Endothelial cell of umbilical vein (primary cell): Measurements from ENCODE around the gene CCDC157. TPM values are rescaled to one million over a fixed set of nuclear protein-coding genes. Genes with fewer than 3 reads are reported as not detected.
"Not testable (repeated sequence)": the region's sequence is repeated elsewhere in the genome, so short reads cannot be mapped to it uniquely, and the experiment has no call there.

Source experiments
- BruUV-seq: library from RNA; stranded (reverse); fragments of 400-500 nt; replicated peaks from 2 replicates; lab custom pipeline; 2021; lab: Mats Ljungman, UMichigan
- CTCF ChIA-PET: fragments of 300-600, 350-600 bp; sonication (Branson Sonifier 250); formaldehyde crosslinking; loops from one replicate; lab custom pipeline; 2021; ENCODE audit warnings: antibody characterized with exemption, inconsistent platforms; lab: Charles Lee
- POLR2A ChIA-PET: fragments of 300-600, 350-600 bp; sonication (Branson Sonifier 250); formaldehyde crosslinking; loops from one replicate; lab custom pipeline; 2021; ENCODE audit warnings: antibody characterized with exemption, inconsistent platforms; lab: Charles Lee
- DNase-seq: peaks from one replicate; pipeline ENCODE4 v3.0.0-alpha.2; 2011; ENCODE audit warnings: low read depth, low spot score
- FAIRE-seq: peaks from 2 replicates; lab custom pipeline; 2011; peaks lifted over from hg19 to GRCh38; lab: Jason Lieb, UNC
- H2AFZ ChIP-seq: 2 replicates; pipeline ENCODE4 v1.6.0; 2012; ENCODE audit warnings: low read depth, low read length, control low read depth, inconsistent platforms
- H3K27ac ChIP-seq: 2 replicates; pipeline ENCODE4 v1.5.1; 2011; ENCODE audit warnings: low read depth, mild to moderate bottlenecking, control low read depth, low read length, moderate library complexity; ENCODE audit not compliant: insufficient read depth
- H3K27me3 ChIP-seq, 2 experiments: 2 replicates each; pipeline versions ENCODE4 v1.6.0 to v1.6.1; 2011; ENCODE audit warnings: low read length in 2 of 2, mixed read lengths in 1 of 2; ENCODE audit not compliant: control insufficient read depth in 2 of 2, insufficient read depth in 2 of 2
- H3K36me3 ChIP-seq, 2 experiments: 2 replicates in 1 of 2; 3 replicates in 1 of 2; pipeline ENCODE4 v1.5.1; 2011; ENCODE audit warnings: low read length in 2 of 2, mild to moderate bottlenecking in 1 of 2, moderate library complexity in 1 of 2; ENCODE audit not compliant: control insufficient read depth in 2 of 2, insufficient read depth in 2 of 2; ENCODE audit errors: extremely low read depth in 1 of 2
- H3K4me1 ChIP-seq: 3 replicates; pipeline ENCODE4 v1.5.1; 2011; ENCODE audit warnings: mild to moderate bottlenecking, low read length; ENCODE audit not compliant: control insufficient read depth, insufficient read depth; ENCODE audit errors: extremely low read depth
- H3K4me2 ChIP-seq: 2 replicates; pipeline ENCODE4 v1.6.1; 2011; ENCODE audit warnings: low read length, control low read depth, mixed read lengths; ENCODE audit not compliant: insufficient read depth
- H3K4me3 ChIP-seq, 3 experiments: fragments of 200-600 bp in 1 of 3; sonication (generic), shearing (Covaris generic) in 1 of 3; replicated peaks in 1 of 3; 2 replicates each; pipeline ENCODE4 v1.5.1; 2011 to 2016; ENCODE audit warnings: control low read depth in 3 of 3, low read length in 3 of 3, mild to moderate bottlenecking in 2 of 3, inconsistent platforms in 1 of 3, low read depth in 1 of 3, moderate library complexity in 1 of 3; ENCODE audit not compliant: insufficient read depth in 1 of 3
- H3K79me2 ChIP-seq: 2 replicates; pipeline ENCODE4 v1.6.0; 2012; ENCODE audit warnings: low read length, inconsistent platforms; ENCODE audit not compliant: control insufficient read depth, insufficient read depth
- H3K9ac ChIP-seq: replicated peaks from 2 replicates; pipeline ENCODE3; 2011; ENCODE audit warnings: low read length, control low read depth; ENCODE audit not compliant: insufficient read depth; ENCODE audit errors: extremely low read depth
- H3K9me1 ChIP-seq: replicated peaks from 3 replicates; pipeline ENCODE4 v1.6.0; 2011; ENCODE audit warnings: mild to moderate bottlenecking, low read length; ENCODE audit not compliant: control insufficient read depth, insufficient read depth; ENCODE audit errors: extremely low read depth
- H3K9me3 ChIP-seq: replicated peaks from 2 replicates; pipeline ENCODE4 v1.5.1; 2012; ENCODE audit warnings: low read length, inconsistent platforms; ENCODE audit not compliant: control insufficient read depth, insufficient read depth
- H4K20me1 ChIP-seq: replicated peaks from 2 replicates; pipeline ENCODE3; 2011; ENCODE audit warnings: mild to moderate bottlenecking, low read length; ENCODE audit not compliant: control insufficient read depth, insufficient read depth; ENCODE audit errors: extremely low read depth
- CTCF ChIP-seq, 2 donors: IDR thresholded peaks; 1 replicate in 1 of 2; 2 replicates in 1 of 2; pipeline ENCODE4 v1.5.1; 2011; ENCODE audit warnings: low read length in 2 of 2, mild to moderate bottlenecking in 2 of 2, moderate library complexity in 2 of 2, control low read depth in 1 of 2, inconsistent platforms in 1 of 2, low read depth in 1 of 2; ENCODE audit not compliant: insufficient read depth in 1 of 2; ENCODE audit errors: extremely low read depth in 1 of 2
- EZH2 ChIP-seq: IDR thresholded peaks from 2 replicates; pipeline ENCODE4 v1.6.1; 2012; ENCODE audit warnings: borderline replicate concordance, low read depth, mild to moderate bottlenecking, moderate library complexity, low read length, inconsistent platforms; ENCODE audit not compliant: severe bottlenecking
- FOS ChIP-seq: IDR thresholded peaks from 2 replicates; pipeline ENCODE4 v1.6.1; 2011; ENCODE audit warnings: mild to moderate bottlenecking, low read length, moderate library complexity, borderline replicate concordance; ENCODE audit not compliant: insufficient read depth
- GATA2 ChIP-seq: IDR thresholded peaks from 2 replicates; pipeline ENCODE4 v1.7.0; 2011; ENCODE audit warnings: low read depth, mild to moderate bottlenecking, moderate library complexity, mixed read lengths, low read length; ENCODE audit not compliant: insufficient read length, insufficient read depth
- JUN ChIP-seq: IDR thresholded peaks from 2 replicates; pipeline ENCODE4 v1.6.1; 2011; ENCODE audit warnings: borderline replicate concordance, low read depth; ENCODE audit not compliant: insufficient read length, insufficient read depth
- MYC ChIP-seq: IDR thresholded peaks from one replicate; pipeline ENCODE4 v1.6.1; 2011; ENCODE audit warnings: mild to moderate bottlenecking, low read depth, low read length
- POLR2A ChIP-seq: IDR thresholded peaks from 2 replicates; pipeline ENCODE4 v1.6.1; 2012; ENCODE audit warnings: low read depth, mild to moderate bottlenecking, control low read depth, low read length
- POLR2AphosphoS5 ChIP-seq: IDR thresholded peaks from 2 replicates; pipeline ENCODE4 v1.6.1; 2012; ENCODE audit warnings: low read depth, mild to moderate bottlenecking, control low read depth, low read length, moderate library complexity; ENCODE audit not compliant: insufficient read depth
- dilution Hi-C: fragments of 300-500 bp; cut with MboI; formaldehyde crosslinking; loops from one replicate; pipeline ENCODE4 v1.15.0; 2019; ENCODE audit warnings: low sequenced_read_pairs; ENCODE audit not compliant: extremely low pct_ligation_motif_present
- intact Hi-C: fragments of 100-400 bp; cut with micrococcal nuclease; formaldehyde crosslinking; loops from one replicate; pipeline ENCODE4 v1.10.0; 2022
- polyA plus RNA-seq, 4 experiments: library from polyadenylated mRNA; depleted of rRNA in 3 of 4; stranded (reverse) in 3 of 4; unstranded in 1 of 4; fragments of >200 nt; gene quantifications; 2 replicates each; pipeline versions ENCODE4 v1.2.1 to v1.2.3, GENCODE V29; 2011 to 2012; ENCODE audit warnings: missing spikeins in 1 of 4
- total RNA-seq: library from RNA; stranded (reverse); gene quantifications from 2 replicates; pipeline ENCODE4 v1.2.3, GENCODE V29; 2021
- TF ChIP-seq, protein P1 (sequence below): IDR thresholded peaks from 2 replicates; pipeline ENCODE4 v1.6.1; 2011; ENCODE audit not compliant: insufficient read depth, insufficient read length

The CCDC157 gene
- total and polyA plus RNA-seq, 2 donors (not counting 3 experiments of a cell fraction or from before 2014, with no cell fraction given): 2.1 to 3.1 TPM

GRCh38 chr22:30402028-30402765 lies 45.4 kb downstream of the CCDC157 start:
- no peak overlapping the region for H3K4me2 ChIP-seq
- DNase-seq (no peak), FAIRE-seq (no peak)
- ChIA-PET POLR2A (interaction anchor here (0.7 kb wide), 1 partner anchor 29 kb away, joined by 3 read pairs; no protein-coding TSS in a partner anchor), CTCF (interaction anchor here (0.7 to 1.8 kb wide), 4 partner anchors 15 to 24 kb away, joined by 3 to 5 read pairs (median 4); partner anchors contain the start of gene RNF215)
- no peak overlapping the region for H3K9ac ChIP-seq
- H3K4me1 ChIP-seq: peaks cover 12% of the 10 kb centered on the region
- H3K9me3 ChIP-seq: no peaks in the 10 kb centered on the region
- intact Hi-C loops: no loop called here
- BruUV-seq: no TSS peak
- no peak overlapping the region for H3K27ac ChIP-seq
- H3K79me2 ChIP-seq: peaks cover 43% of the 10 kb centered on the region
- H3K36me3 ChIP-seq: peaks cover 3 to 19% of the 10 kb centered on the region in 2 experiments
- no peaks in the 10 kb centered on the region for H3K9me1 ChIP-seq
- no peak overlapping the region for H3K4me3 ChIP-seq
- no peak for TF ChIP-seq JUN
- TF ChIP-seq MYC: no peak
- TF ChIP-seq POLR2A: no peak
- no peak for TF ChIP-seq GATA2
- TF ChIP-seq CTCF (IDR thresholded peaks at IDR 0.05; ENCODE audit: extremely low read depth in 1 of 2, insufficient read depth in 1 of 2, low read depth in 1 of 2, low read length in 2 of 2): no peak
- TF ChIP-seq POLR2AphosphoS5: no peak
- TF ChIP-seq, protein P1, sequence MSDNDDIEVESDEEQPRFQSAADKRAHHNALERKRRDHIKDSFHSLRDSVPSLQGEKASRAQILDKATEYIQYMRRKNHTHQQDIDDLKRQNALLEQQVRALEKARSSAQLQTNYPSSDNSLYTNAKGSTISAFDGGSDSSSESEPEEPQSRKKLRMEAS: no peak
- TF ChIP-seq FOS: no peak
- no peak for TF ChIP-seq EZH2
- no peaks in the 10 kb centered on the region for H3K27me3 ChIP-seq
- no peaks in the 10 kb centered on the region for H4K20me1 ChIP-seq
- dilution Hi-C loops: no loop called here
- no peak overlapping the region for H2AFZ ChIP-seq

DNA sequence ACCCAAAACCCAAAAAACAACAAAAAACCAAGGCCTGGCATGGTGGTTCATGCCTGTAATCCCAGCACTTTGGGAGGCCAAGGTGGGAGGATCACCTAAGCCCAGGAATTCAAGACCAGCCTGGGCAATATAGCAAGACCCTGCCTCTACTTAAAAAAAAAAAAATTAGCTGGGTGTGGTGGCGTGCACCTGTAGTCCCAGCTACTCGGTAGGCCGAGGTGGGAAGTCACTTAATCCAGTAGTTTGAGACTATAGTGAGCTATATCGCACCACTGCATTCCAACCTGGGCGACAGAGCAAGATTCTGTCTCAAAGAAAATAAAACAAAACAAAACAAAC lies 45.9 kb downstream of the CCDC157 start:
- dilution Hi-C loops, H3K4me1 ChIP-seq, H3K4me3 ChIP-seq, H3K9ac ChIP-seq, H2AFZ ChIP-seq, BruUV-seq, DNase-seq, H4K20me1 ChIP-seq, H3K9me1 ChIP-seq, H3K9me3 ChIP-seq, H3K27ac ChIP-seq, intact Hi-C loops, H3K4me2 ChIP-seq, H3K27me3 ChIP-seq, FAIRE-seq: not testable (repeated sequence)
- POLR2A ChIA-PET: interaction anchor here (0.7 kb wide), 1 partner anchor 29 kb away, joined by 3 read pairs; no protein-coding TSS in a partner anchor
- CTCF ChIA-PET: interaction anchor here (0.7 to 1.8 kb wide), 3 partner anchors 15 to 24 kb away, joined by 3 to 5 read pairs (median 5); no protein-coding TSS in a partner anchor
- Histone ChIP-seq H3K36me3 (peaks cover 3 to 22% of the 10 kb centered on the region in 2 experiments), H3K79me2 (peaks cover 38% of the 10 kb centered on the region)
